NT2/D1 (cell line): ENCODE data around the gene DIP2C.
"Not testable (repeated sequence)": the region's sequence is repeated elsewhere in the genome, so short reads cannot be mapped to it uniquely, and the experiment has no call there.

Source experiments
- DNase-seq: peaks from one replicate; pipeline ENCODE4 v3.0.0-alpha.2; 2011; ENCODE audit warnings: low read depth, low spot score
- H3K27me3 ChIP-seq: 2 replicates; pipeline ENCODE4 v1.6.0; 2011; ENCODE audit warnings: mild to moderate bottlenecking; ENCODE audit not compliant: insufficient read length, insufficient read depth
- H3K36me3 ChIP-seq: 2 replicates; pipeline ENCODE4 v1.6.1; 2011; ENCODE audit warnings: mild to moderate bottlenecking, low read length, mixed read lengths; ENCODE audit not compliant: insufficient read depth, insufficient read length
- H3K4me1 ChIP-seq: 2 replicates; pipeline ENCODE4 v1.5.1; 2011; ENCODE audit not compliant: insufficient read depth, insufficient read length
- H3K4me3 ChIP-seq: 2 replicates; pipeline ENCODE4 v1.5.1; 2011; ENCODE audit warnings: low read depth; ENCODE audit not compliant: insufficient read length
- H3K9ac ChIP-seq: 2 replicates; pipeline ENCODE4 v1.6.0; 2011; ENCODE audit warnings: low read depth; ENCODE audit not compliant: insufficient read length
- H3K9me3 ChIP-seq: 2 replicates; pipeline ENCODE4 v1.5.1; 2011; ENCODE audit warnings: mild to moderate bottlenecking, low read length; ENCODE audit not compliant: insufficient read depth
- SUZ12 ChIP-seq: IDR thresholded peaks from 2 replicates; pipeline ENCODE4 v1.6.1; 2011; ENCODE audit not compliant: insufficient read length, insufficient read depth; ENCODE audit errors: extremely low read depth
- YY1 ChIP-seq: IDR thresholded peaks from 2 replicates; pipeline ENCODE4 v1.6.1; 2011; ENCODE audit not compliant: insufficient read length, insufficient read depth
- ZNF274 ChIP-seq: IDR thresholded peaks from 2 replicates; pipeline ENCODE4 v1.6.1; 2011; ENCODE audit warnings: mild to moderate bottlenecking, low read depth, low read length

The DIP2C gene

GRCh38 chr10:450463-450862, 239.0 kb downstream of the DIP2C start:
- Histone ChIP-seq H3K36me3 (peaks cover 3% of the 10 kb centered on the region), H3K9me3 (peaks cover 4% of the 10 kb centered on the region; the same call in 1 of the 2 replicates), H3K9ac (no peak overlapping the region), H3K4me3 (no peak overlapping the region), H3K27me3 (no peaks in the 10 kb centered on the region), H3K4me1 (peaks cover 7% of the 10 kb centered on the region)
- no peak for DNase-seq
- no peak for TF ChIP-seq SUZ12
- no peak for TF ChIP-seq ZNF274
- no peak for TF ChIP-seq YY1

DNA sequence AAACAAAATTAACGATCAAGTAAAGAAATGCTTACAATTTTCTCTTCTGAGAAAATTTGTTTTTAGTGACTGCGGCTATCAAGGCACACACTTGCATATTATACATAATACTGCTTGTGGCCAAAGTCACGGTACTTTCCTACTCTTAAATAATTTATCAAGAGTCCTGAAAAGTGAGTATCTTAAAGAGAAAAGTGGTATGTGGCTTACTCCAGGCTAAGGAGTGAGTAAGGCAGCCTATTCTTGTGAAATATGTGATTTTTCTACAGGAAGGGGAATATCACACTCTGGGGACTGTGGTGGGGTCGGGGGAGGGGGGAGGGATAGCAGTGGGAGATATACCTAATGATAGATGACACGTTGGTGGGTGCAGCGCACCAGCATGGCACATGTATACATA, 240.1 kb downstream of the DIP2C start:
- H3K27me3 ChIP-seq, H3K4me3 ChIP-seq, H3K4me1 ChIP-seq, DNase-seq, H3K9me3 ChIP-seq, H3K36me3 ChIP-seq, H3K9ac ChIP-seq: not testable (repeated sequence)

- TF ChIP-seq YY1 (no peak), ZNF274 (no peak), SUZ12 (no peak)
- Histone ChIP-seq H3K36me3 (peaks cover 11% of the 10 kb centered on the region), H3K4me3 (no peak overlapping the region), H3K4me1 (no peaks in the 10 kb centered on the region), H3K9me3 (no peaks in the 10 kb centered on the region), H3K27me3 (no peaks in the 10 kb centered on the region), H3K9ac (no peak overlapping the region)
- no peak for DNase-seq
Measured at GRCh38 chr10:443459-443858, 246.0 kb downstream of the DIP2C start.

DNA sequence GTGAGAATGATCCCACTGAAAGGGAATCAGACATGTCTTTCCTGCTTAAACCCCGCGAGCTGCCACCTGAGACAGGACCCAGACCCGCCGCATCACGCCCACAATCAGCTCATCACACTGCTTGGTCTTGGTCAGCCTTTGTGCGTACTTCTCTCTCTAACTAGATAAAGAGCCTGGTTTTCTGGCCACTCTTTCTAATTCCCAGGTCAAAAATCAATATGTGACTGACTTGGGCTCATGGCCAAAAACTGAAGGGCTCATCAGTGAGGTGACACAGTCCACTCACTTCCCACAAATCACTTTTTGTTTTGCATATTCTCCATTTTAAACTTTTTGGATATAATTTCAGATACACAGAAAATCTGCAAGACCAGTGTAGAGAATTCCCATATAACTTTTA, 247.3 kb downstream of the DIP2C start:
- TF ChIP-seq ZNF274 (no peak), SUZ12 (no peak), YY1 (no peak)
- Histone ChIP-seq H3K36me3 (peaks cover 11% of the 10 kb centered on the region), H3K4me1 (no peaks in the 10 kb centered on the region), H3K27me3 (no peaks in the 10 kb centered on the region), H3K9me3 (no peaks in the 10 kb centered on the region), H3K4me3 (no peak overlapping the region), H3K9ac (no peak overlapping the region)
- no peak for DNase-seq

- TF ChIP-seq YY1 (no peak), ZNF274 (no peak), SUZ12 (no peak)
- no peak for DNase-seq
- no peaks in the 10 kb centered on the region for H3K9me3 ChIP-seq
- no peaks in the 10 kb centered on the region for H3K4me1 ChIP-seq
- H3K36me3 ChIP-seq, result peaks cover 11% of the 10 kb centered on the region
- no peak overlapping the region for H3K4me3 ChIP-seq
- no peak overlapping the region for H3K9ac ChIP-seq
- no peaks in the 10 kb centered on the region for H3K27me3 ChIP-seq
Measured at GRCh38 chr10:441659-442058, 247.8 kb downstream of the DIP2C start.

DNA sequence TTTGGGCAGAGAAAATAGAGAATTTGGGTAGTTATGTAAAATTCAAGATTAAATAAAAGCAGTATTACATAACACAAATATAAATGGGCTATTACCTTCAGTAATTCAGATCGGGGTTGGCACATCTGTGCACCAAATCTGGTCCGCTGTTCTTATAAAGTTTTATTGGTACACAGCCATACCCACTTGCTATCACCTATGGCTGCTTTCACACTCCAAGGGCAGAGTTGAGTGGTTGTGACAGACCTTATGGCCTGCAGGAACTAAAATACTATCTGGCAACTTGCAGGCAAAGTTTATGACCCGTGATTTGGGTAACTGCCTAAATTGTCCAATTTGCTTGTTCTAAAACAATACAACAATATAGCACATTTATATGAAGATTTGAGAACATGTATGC, 249.3 kb downstream of the DIP2C start:
- Histone ChIP-seq H3K27me3 (no peaks in the 10 kb centered on the region), H3K36me3 (peaks cover 15% of the 10 kb centered on the region), H3K9ac (no peak overlapping the region), H3K4me1 (no peaks in the 10 kb centered on the region), H3K9me3 (no peaks in the 10 kb centered on the region), H3K4me3 (no peak overlapping the region)
- DNase-seq, result no peak
- TF ChIP-seq ZNF274 (no peak), YY1 (no peak), SUZ12 (no peak)

DNA sequence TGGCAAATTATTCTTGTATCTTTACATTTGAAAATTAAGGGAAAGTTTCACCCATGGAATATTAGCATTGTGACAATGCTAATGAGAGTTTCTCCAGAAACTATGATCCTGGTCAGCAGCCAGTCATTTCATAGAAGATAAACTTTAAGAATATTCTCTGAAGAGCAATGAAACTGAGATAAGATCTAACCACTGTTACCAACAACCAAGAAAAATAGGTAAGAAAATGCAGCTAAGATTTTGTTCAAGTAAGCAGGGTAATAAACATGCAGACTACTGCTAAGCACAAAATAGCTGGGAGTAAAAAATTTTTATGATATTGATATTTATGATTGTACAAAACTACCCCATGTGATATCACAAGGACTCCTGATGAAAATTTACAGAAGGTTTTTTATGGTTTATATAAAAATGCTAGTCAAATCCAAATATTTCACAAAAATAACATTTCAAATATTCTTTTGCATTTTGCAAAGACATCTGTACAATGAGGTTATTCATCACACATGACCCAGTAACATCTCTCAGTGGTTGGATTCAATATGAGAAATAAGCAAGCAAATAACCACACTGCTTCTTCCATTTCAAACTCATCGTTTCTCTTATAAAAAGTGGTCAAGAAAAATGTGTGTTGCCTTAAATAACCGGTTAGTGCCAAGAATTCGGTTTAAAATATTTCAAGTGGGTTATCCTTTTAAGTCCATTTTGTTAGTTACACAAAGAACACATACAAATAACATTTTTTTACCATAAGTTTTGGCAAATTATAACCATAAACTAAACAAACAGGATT, 251.6 kb downstream of the DIP2C start:
- Histone ChIP-seq H3K9me3 (no peaks in the 10 kb centered on the region), H3K4me1 (no peaks in the 10 kb centered on the region), H3K27me3 (no peaks in the 10 kb centered on the region), H3K4me3 (no peak overlapping the region), H3K36me3 (peaks cover 10% of the 10 kb centered on the region), H3K9ac (no peak overlapping the region)
- no peak for DNase-seq
- TF ChIP-seq SUZ12 (no peak), YY1 (no peak), ZNF274 (no peak)
